GM21390 (cell line): ENCODE results near the gene EPG5.
"Not testable (repeated sequence)": the region's sequence is repeated elsewhere in the genome, so short reads cannot be mapped to it uniquely, and the experiment has no call there.

Experiments
- ATAC-seq: cut with Tn5 transposase; IDR thresholded peaks from one replicate; pipeline ENCODE4 v1.9.1; 2021; ENCODE audit not compliant: unreplicated experiment

The EPG5 gene, protein sequence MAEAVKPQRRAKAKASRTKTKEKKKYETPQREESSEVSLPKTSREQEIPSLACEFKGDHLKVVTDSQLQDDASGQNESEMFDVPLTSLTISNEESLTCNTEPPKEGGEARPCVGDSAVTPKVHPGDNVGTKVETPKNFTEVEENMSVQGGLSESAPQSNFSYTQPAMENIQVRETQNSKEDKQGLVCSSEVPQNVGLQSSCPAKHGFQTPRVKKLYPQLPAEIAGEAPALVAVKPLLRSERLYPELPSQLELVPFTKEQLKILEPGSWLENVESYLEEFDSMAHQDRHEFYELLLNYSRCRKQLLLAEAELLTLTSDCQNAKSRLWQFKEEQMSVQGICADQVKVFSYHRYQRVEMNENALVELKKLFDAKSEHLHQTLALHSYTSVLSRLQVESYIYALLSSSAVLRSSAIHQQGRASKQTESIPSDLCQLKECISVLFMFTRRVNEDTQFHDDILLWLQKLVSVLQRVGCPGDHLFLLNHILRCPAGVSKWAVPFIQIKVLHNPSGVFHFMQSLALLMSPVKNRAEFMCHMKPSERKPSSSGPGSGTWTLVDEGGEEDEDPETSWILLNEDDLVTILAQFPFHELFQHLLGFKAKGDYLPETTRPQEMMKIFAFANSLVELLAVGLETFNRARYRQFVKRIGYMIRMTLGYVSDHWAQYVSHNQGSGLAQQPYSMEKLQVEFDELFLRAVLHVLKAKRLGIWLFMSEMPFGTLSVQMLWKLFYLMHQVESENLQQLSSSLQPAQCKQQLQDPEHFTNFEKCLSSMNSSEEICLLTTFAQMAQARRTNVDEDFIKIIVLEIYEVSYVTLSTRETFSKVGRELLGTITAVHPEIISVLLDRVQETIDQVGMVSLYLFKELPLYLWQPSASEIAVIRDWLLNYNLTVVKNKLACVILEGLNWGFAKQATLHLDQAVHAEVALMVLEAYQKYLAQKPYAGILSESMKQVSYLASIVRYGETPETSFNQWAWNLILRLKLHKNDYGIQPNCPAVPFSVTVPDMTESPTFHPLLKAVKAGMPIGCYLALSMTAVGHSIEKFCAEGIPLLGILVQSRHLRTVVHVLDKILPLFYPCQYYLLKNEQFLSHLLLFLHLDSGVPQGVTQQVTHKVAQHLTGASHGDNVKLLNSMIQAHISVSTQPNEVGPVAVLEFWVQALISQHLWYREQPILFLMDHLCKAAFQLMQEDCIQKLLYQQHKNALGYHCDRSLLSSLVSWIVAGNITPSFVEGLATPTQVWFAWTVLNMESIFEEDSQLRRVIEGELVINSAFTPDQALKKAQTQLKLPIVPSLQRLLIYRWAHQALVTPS (N-terminal part only)

DNA sequence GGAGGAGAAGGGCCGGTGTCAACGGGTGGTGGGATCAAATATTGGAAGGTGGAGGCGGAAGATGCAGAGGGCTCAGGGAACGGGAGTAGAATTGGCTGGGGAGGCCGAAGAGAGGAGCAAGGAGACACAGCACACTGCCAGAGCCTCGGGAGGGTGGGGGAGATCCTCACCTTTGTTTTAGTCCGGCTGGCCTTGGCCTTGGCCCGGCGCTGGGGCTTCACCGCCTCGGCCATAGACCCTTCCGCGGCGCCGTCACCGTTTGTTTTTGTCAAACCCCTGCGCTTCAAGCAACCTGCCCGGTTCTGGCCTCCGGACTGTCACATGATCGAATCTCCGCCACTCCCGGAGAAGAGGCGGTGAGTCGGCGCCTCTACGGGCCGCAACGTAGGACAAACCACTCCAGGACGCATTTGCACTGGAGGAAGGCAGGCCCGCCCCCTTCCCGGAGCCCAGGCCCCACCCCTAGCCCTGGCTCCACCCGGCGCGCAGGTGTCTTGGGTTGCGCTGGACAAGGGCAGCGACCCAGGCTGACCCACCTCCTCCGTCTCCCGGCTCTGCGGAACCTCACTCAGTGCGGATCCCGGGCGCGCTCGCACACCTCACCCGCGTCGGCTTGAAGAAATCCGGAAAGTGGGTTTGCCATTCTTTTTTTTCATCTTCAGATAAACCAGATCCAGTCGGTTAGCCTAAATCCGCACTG lies at the start of gene EPG5:
TSS of gene EPG5 (minus strand) at position 323 of the 700 bp plus-strand sequence. CDS start at position 233, 90 bp downstream.
- peak; percentile 94 for ATAC-seq

DNA sequence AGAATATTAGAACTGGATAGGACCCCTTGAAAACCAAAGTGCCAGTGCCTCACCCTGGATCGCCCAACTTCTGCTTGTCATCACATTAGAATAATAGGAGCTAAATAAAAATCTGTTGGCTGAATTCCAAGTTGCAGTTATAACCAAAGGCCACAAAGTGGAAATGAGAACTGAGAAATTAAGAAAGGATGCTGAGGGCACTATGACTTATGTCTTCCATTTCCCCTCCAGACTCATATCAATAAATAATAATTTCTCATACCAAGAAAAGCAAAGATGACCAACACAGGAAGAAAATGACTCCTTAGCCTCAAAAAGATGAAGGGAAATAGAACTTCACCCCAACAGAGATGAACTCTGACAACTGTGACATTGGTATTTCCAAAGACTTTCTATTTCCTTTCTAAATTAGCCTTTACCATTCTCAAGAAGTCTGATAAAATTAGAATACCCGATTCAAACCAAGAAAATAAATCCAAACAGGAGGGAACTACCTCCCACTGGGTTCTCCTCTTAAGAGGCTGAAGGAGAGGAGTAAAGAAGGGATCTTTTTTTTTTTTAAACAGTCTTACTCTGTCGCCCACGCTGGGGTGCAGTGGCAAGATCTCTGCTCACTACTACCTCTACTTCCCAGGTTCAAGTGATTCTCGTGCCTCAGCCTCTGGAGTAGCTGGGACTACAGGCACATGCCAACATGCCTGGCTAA lies 46.5 kb upstream of the EPG5 start:
- peak; percentile 63 for ATAC-seq

DNA sequence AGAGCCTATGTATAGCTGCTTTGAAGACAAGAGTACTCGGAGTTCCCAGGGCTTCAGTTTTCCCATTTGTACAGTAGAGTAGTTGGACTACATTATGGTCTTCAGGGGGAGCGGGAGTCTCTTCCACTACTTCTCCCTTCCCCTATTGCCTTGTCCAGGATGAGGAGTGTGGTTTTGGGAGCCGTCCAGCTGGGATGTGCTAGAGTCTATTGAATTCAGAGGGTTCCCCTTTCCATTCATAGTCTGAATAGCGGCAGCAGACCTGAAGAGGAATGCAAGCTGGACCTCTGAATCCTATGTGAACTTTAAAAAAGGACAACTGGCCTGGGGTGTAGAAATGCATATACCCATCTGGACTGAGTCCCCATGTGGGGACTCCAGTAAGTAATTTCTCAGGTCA lies 43.5 kb upstream of the EPG5 start:
- ATAC-seq: no peak

DNA sequence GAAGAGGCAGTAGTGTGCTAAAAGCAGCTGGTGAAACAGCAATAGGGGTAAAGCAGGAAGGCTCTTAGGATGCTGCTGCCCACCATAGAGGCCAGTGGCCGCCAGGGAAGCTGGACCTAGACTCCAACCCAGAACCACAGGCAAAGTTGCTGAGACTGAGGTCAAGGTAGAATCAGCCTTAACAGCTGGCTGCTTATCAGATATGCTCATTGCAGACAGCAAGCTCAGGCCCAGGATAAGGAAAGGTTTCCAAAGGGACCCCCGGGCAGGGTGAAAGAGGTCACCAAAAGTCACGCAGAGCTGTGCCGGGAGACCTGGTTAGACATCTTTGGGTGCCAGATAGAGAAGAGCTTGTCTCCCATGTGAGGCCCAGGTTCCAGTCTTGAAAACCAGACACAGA lies 42.9 kb upstream of the EPG5 start:
- no peak for ATAC-seq

DNA sequence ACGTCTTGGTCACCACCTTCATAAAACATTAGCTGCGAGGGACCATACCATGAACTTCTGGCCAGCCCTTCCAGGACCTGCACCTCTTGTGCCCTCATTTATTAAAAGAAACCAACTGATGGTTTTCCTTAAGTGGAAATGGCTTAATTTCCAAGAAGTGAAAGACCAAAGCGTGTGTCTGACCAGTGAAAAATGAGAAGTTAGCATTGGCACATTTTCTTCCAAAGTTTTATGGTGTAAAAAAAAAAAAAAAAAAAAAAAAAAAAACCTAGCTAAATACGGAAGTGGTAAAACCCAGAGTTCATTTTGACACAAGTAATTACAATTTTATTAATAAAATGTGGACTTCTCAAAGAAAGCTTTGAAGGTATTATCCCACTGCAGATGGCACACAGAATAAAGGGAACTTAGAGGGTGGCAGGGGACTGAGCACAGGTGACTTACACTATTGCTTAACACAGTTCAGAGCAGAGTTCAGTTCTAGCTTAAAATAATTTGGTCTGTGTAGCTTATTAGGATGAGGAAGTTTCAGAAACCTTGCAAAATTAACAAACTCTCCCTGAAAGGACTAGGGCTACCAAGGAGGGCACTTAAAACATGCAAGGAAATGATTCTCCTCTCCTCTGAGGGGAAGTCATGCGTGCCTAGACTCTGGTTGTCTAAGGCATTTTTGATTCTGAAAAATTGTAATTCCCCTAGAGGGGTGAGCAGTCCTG lies 42.2 kb upstream of the EPG5 start:
- ATAC-seq: no peak

DNA sequence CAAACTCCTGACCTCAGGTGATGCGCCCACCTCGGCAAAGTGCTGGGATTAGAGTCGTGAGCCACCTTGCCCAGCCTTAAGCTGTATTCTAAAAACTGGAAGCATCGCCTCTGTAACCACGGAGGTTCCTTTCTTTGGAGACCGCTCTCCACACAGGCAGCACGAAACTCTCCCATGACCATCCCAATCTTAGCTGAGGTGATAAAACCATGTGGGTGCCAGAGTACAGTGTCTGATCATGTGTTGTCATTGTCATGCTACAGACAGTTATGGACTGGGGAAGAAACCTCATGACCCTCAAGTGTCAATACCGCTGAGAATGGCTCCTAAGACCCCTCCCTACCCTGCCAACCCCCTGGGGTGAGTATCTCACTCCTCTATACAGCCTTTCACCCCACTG lies 41.4 kb upstream of the EPG5 start:
- no peak for ATAC-seq

DNA sequence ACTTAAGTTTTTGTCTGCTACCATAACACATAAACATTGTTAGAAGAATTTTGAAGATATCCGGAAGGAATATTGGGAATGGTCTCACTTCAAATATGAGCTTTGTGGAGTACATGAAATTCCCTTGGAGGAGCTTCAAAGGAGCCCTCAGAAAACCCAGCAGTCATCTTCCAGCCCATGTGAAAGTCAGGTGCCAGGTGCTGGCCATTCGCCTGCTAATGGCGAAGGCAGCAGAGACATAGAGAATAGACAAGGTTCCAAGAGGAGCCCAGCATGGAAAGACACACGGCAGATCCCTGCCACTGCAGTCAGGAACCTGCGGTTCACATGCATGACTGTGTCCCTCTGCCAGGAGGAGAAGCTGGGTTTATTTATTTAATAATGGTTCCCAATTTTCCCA lies 40.0 kb upstream of the EPG5 start:
- no peak for ATAC-seq

DNA sequence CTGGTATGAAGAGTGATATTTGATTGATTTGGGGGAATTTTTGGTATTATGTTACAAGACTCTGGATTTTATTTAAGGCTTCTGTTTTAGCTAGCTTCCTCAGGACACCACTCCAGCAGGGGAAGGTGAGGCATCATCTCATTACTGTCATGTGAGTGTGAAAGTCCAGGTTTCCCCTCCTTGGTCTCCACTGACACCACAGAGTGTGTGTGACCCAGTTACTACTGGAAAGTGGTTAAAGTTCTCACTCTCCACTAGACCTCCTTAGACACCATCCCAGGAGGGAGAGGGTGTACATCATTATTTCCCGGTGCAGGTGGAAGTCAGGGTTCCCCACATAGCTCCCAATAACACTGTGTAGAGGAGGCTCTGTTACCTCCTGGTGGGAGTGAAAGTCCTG lies 35.8 kb upstream of the EPG5 start:
- no peak for ATAC-seq

DNA sequence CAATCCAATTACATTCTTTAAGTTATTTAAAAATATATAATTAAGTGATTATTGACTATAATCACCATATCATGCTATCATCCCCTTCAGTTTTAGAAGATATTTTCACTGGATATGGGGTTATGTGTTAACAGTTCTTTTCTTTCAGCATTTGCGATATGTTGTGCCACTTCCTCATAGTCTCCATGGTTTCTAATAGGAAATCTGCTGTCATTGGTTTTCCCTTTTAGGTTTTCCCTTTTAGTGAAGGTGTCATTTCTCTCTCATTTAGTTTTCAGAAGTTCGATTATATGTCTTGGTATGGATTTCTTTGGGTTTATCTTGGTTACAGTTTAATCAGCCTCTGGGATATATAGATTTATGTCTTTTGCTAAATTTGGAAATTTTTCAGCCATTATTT lies 34.8 kb upstream of the EPG5 start:
- ATAC-seq: no peak

DNA sequence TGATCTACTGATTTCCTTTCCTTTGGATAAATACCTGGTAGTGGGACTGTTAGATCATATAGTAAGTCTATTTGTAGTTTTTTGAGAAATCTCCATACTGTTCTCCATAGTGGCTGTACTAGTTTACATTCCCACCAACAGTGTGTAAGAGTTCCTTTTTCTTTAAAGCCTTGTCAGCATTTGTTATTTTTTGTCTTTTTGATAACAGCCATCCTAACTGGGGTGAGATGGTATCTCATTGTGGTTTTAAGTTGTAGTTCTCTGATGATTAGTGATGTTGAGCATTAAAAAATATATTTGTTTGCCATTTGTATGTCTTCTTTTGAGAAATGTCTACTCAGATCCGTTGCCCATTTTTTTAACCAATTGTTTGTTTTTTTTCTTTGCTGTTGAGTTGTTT lies 33.9 kb upstream of the EPG5 start:
- ATAC-seq: no peak

DNA sequence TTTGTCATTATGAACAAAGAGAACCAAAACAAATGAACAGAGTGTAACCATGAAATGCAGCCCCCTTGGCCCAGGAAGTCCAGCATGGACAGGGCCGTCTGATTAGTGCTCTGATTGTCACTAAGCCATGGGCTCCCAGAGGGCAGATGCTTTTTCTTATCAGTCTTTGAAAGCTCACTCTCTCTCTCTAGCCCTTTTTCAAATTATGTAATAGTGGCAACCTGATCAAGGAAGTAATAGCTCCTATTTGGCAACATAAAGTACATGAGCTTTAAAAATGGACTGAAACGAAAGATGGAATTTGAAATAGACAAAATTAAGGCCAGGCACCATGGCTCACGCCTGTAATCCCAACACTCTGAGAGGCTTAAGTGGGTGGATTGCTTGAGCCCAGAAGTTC lies 32.4 kb upstream of the EPG5 start:
- ATAC-seq: no peak

DNA sequence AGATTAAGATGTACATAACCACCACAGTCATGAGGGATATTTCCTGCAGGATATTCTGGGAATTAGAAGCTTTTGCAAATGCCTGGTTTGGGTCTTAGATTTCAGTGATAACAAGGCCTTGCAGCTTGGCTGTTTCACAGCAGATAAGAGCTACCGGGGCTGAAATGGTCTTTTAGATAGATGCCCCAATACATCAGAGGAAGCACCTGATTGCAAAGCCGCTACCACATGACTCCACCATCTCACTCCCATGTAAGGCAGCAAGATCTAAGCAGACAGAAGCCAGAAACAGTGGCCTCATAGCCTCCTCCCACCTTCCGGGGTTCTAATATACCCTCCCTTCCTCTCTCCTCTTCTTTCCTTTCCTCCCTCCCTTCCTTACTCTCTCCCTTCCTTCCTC lies 31.1 kb upstream of the EPG5 start:
- no peak for ATAC-seq

DNA sequence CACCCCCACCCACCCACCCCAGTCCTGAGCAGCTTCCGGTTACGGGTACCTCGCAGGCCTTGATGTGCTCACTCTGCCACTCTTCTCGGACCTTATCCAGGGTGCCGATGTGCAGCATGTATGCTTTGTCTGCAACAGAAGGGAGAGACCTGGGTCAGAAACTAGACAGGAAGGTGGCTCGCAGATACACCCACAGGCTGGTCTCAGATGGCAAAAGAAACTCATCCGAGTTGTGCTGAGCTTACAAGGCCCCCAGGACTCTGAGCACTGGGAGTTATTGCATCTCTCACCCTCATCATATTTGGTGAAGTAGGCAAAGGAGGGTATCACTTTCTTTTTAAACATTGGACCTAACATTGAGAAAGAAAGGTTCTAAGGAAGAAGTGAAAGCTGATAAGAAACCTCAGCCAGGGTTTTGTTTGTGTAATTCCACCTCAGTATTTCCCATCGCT lies 30.6 kb upstream of the EPG5 start:
- ATAC-seq: peak; percentile 71

DNA sequence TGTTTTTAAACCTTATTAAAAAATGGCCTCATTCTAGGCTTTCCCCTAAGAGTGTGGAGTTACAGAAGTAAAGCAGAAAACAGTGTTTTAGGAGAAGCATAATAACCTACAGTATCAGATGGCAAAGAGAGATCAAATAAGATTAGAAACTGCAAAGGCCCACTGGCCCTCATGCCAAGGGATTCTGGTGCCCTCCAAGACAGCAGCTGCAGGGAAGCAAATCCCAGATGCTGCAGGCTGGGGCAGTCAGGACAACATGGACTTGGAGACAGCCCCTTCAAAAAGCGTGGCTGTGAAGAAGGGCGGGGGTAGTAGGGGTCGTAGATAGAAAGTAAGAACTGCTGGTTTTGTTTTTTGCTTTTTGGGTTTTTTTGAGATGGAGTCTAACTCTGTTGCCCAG lies 28.3 kb upstream of the EPG5 start:
- ATAC-seq: no peak

DNA sequence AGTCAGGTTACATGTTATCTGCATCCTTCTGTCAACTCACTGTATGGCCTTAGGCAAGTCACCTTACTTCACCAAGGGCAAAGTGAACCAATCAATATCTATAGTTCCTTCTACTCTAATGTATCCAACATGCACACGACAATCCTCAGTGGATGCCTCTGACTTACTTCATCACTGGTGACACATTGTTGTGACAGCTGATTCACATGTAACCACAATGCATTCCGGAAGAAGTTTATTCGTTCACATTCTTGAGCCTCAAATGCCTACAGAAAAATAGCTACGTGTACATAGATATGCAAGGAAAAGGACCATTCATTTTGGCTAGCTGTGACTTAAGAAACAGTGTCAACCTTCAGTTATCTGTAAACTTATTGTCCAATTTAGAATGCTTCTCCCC lies 26.3 kb upstream of the EPG5 start:
- no peak for ATAC-seq

DNA sequence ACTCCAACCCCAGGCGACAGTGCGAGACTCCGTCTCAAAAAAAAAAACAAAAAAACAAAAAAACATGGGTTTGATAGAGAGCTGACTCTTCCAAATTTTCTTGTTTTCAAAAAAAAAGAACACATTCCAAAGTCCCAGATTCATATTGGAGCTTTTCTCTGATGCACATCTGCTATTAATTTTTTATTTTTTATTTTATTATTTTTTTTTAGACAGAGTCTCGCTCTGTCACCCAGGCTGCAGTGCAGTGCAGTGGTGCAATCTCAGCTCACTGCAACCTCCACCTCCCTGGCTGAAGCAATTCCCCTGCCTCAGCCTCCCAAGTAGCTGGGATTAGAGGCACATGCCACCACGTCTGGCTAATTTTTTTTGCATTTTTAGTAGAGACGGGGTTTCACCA lies 25.4 kb upstream of the EPG5 start:
- not testable (repeated sequence) for ATAC-seq

DNA sequence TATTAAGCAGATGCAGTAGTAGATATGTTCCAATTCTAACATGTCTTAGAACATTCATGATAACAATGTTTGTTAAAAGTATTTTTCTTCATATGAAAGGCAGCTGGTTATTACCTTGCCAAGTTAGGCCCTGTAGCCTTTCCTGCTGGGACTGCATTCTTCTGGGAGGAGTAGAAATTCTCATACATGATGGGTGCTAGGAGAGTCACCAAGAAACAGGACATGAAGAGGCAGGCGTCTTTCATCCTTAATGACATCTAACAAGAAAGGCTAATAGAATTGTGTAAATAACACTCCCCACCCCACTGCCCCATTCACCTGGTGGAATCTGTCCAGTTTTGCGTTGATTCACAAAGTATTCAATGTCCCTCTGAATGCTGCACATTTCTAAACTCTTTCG lies 24.7 kb upstream of the EPG5 start:
- ATAC-seq: no peak

DNA sequence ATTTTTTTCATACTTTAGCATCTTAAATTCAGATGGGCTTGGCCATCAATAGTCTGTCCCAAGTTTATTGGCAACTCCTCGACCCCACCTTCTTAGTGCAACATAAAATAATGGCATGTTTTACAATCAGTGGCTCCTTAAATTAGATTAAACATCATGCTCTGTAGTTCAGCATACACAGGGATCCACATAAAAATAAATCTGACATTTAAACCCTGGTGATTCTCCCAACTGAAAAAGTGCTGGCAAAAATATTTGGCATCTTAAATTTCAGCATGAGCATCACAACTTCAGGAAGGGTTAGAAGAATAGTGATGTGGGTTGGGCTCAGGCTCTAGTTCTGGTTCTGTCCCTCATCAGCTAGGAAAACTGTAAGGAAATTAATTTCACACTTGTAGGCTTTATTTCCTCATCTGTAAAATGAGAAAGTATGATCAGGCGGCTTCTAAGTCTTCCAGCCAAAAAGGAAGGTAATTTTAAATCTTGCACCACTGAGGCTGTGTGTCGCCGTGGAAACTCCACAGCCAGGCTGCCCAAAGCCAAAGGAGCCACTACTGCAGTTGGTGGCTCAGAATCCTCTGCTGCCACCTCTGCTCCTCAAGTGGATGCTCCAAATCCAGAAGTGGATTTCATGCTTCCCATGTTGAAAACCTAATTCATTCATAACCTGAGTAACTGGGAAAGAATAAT lies 17.6 kb upstream of the EPG5 start:
- no peak for ATAC-seq

DNA sequence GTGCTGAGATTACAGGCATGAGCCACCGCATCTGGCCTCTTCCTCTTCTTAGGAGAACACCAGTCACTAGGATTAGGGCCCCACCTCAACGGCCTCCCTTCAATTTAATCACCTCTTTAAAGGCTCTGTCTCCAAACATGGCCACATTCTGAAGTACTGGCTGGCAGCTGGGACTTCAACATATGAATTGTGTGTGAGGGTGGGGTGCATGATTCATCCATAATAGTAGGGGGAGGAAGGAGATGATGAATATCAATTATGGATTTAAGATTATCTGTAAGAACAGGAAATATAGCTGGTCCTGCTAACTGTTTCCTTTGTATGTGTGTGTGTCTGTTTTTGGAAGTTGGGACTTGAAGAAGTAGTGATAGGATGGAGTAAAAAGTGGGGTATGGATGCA lies 14.7 kb upstream of the EPG5 start:
- no peak for ATAC-seq
